MG63 (cell line): ENCODE data around the gene IL9. TPM values are rescaled to one million over a fixed set of nuclear protein-coding genes. Genes with fewer than 3 reads are reported as not detected.

Experiments used
- total RNA-seq: library from RNA; depleted of rRNA; stranded (reverse); fragments of >200 nt; shearing (Covaris generic); gene quantifications from 2 replicates; pipeline ENCODE4 v1.2.3, GENCODE V29; 2014; ENCODE audit warnings: low replicate concordance; rRNA removed

The IL9 gene
- total RNA-seq, 1 experiment from 2014 or later: not detected

Other genes starting within 250 kb of the IL9 start
- not detected in 2 replicates for gene SLC25A48, start 61.2 kb downstream of the IL9 start, total RNA-seq
- not detected in 2 replicates for gene LECT2, start 59.1 kb upstream of the IL9 start, total RNA-seq
- 2,057 and 2,194 TPM in 2 replicates for gene TGFBI, start 133.1 kb upstream of the IL9 start, total RNA-seq
- 46.4 and 78.3 TPM in 2 replicates for gene SMAD5, start 237.0 kb upstream of the IL9 start, total RNA-seq